HG03060 (cell line): ENCODE results near the gene H2BK1.

Experiments used
- ATAC-seq: cut with Tn5 transposase; IDR thresholded peaks from one replicate; pipeline ENCODE4 v1.9.1; 2021; ENCODE audit warnings: low read depth, moderate number of reproducible peaks; ENCODE audit not compliant: unreplicated experiment

Gene H2BK1

GRCh38 chr7:151246102-151246850 lies 36.0 kb upstream of the H2BK1 start:
- ATAC-seq, result no peak

DNA sequence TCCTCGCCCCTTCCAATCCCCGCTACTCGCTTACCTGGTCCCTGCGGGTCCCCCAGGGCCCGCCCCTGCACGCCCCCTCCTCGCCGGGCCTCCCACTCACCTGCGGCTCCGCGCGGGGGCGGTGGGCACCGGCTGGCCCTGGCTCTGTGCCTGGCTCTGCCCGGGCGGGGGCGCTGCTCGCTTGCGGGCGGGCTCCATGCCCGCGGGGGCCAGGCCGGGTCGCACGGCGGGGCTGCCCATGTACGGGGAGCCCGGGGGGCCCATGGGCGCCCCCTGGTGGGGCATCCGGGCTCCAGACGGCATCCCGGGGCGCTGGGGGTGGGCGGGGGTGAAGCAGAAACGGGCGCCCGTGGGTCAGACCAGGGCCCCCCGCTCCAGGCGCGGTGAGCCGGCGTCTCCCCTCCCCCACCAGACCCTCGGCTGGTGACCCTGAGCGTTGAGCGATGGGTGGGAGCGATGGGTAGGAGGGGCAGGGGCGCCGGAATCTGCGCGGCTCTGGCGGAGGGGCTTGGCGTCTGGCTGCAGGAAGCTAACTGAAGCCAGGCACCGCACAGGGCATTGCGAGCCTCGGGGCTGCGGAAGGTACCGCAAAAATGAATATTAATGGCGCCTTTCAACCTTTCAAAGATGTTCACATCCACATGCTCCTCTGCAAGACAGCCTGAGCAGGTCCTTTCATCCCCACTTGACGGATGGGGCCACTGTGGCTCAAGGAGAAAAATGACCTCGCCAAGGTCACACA lies 35.2 kb upstream of the H2BK1 start:
- ATAC-seq, result no peak

GRCh38 chr7:151244841-151245346 lies 34.6 kb upstream of the H2BK1 start:
- no peak for ATAC-seq

DNA sequence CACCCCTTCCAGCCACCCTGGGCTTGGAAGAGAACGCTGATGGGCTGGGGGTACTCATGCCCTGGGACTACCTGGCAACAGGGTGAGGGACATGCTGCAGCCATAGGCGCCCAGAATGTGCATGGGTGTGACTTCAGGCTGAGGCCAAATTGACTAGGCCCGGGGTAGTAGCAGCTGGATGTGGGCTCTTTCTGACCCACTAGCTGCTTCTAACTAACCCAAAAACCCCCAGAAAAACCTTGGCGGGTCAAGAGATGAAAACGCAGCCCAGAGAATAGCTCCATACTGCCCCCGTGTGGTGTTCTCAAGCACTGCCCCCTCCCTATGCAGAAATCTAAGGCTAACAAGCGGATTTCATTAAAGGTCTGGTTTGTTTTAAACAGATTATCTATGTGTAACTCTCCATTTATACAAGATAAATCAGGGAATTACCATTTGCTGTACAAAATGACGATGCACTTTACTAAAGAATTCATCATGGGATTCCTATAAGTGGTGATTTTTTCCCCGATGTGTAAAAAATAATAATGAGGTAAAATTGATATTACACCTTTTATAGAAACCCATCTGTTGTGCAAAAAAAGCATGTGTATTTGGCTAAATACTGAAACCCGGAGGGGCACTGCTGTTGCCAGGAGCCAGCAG lies 34.0 kb upstream of the H2BK1 start:
- ATAC-seq, result no peak

DNA sequence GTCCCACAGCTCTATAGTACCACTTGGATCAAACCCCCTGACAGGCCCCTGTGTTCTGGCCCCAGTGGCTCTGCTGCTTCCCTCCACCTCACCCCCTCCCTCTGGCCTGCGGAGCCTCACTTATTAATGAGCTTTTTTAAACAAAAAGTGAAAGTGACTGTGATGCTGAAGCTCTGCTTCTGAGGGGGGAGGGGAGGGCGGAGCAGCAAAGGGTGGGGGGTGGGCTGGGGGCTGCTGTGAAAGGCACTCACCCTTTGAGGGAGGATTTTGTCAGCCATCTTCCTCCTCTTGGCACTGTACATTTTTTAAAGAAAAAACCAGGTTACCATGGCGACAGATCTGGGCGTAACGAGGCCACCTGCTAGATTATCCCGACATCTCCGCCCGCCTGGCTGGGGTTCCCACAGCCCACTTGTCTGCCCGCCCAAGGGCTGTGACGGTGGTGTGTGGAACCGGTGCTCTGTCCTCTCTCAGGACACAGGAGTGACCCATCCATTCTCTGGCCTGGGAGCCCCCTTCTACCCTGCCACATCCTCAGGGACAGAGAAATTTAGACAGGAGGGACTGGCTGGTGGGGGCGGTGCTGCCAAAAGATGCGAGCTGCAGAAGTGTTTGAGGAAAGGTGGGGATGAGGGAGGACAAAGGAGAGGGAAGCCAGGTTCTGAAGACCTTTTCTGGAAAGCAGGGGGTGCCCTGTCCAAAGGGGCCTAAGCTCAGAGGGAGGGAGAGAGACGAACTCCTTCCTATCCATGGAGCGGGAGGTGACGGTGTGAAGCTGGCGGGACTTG lies 33.3 kb upstream of the H2BK1 start:
- no peak for ATAC-seq

DNA sequence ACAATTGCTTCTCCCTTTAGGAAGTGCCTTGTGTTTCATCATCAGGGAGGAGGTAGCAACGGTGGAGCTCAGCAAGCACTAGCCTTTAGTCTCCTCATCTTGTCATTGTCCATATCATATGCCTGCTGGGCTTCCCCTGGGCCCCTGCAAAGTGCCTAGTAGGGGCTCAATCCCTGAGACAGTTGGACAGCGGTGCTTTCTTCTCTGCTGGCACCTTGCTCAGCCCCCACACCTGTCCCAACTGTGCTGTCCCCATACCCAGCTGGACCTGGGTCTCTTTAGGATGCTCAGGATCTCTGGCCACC lies 32.7 kb upstream of the H2BK1 start:
- ATAC-seq, result no peak

DNA sequence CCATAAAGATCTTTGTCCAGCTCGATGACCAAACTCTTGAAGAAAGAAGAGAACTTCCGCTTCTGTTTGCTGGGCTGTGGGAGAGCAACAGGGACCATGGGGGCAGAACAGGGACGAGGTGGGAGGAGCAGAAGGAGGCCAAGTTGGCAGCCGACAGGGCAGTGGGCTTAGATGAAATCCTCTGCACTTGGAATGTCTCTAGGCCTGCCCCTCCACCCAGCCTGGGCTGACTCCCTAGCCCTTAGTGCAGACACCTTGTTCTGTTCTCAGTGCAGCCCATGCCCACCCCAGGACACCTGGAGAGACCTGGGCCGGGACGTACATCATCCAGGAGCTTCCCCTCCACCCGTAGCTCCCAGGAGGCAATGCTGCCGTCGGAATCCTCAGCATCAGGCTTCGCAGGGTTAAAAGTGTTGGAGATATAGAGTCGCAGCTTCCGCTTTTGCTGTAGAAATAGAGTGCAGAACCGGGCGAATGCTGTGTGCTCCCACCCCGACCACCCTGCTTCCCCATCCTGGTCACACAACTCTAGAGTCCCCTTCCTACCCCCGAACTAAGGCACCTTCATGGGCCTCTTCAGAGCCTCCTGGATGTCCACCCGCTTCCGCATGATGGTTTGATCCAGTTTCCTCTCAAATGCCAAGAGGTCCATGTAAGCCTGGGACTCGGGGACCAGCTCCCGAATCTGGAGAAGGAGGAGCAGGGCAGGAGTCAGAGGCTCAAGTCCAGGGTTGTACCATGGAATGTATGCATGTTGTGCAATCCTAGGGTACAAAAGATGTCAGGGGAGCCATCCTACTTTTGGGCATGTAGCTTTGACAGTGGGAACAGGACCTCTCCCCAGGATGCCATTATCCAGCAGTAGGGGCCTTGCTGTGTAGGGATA lies 32.1 kb upstream of the H2BK1 start:
- no peak for ATAC-seq

DNA sequence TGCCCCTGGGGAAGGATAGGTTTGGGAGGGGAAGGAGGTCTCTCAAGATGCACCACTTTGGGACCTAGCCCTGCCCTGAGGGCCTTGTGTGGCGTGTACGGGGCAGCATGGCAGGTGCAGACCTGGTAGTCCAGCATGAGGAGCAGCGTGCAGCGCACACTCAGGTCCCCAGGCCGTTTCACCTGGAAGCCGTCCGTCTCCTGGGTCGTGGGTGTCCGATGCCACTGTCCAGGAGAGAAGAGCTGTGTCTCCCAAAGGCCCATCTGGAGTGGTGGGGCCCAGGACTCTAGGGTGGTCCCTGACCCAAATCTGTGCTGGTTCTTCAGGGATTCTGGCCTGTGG lies 31.4 kb upstream of the H2BK1 start:
- no peak for ATAC-seq

- ATAC-seq, result no peak
Observed at GRCh38 chr7:151240942-151241754, 30.9 kb upstream of the H2BK1 start.

GRCh38 chr7:151240536-151240935 lies 30.2 kb upstream of the H2BK1 start:
- ATAC-seq, result no peak

GRCh38 chr7:151239837-151240459 lies 29.7 kb upstream of the H2BK1 start:
- no peak for ATAC-seq

DNA sequence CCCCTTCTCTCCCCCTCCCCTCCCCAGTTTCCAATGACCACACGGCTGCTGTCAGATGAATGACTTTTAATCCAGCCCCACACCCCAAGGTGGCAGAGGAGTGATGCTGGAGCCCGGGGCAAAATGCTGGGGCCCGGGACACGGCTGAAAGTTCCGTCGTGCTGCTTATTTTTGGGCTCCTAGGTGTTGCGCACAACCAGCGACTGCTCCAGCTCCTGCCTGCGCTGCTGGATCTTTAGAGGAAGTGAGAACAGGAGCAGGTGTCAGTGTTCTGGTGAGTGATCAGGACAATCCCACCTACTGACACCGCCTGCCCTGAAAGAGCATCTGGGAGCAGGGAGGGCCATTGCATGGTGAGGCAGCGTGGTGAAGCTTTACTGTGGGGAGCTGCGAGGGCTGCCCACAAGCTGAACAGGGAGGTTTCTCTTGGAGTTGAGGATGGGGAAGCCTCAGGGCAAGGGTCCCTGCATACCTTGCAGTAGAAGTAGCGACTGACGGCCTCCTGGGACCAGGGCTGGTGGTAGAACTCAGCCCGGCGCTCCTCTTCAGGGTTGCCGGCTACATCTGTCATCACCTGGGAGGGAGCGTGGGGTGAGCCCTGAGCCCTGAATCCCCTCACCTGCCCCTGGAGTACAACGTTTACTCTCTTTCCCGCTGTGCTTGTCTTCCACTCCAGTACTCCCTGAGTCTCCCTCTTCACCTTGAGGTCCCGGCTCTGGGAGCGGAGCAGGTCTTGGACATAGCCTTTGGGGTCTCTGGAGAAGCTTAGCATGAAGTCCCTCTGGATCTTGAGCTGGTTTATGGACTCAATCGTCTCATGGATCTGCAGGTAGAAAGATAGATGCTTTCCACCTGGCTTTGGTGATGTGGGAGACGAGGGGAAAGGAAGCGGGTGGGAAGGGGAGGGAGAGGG lies 28.9 kb upstream of the H2BK1 start:
- no peak for ATAC-seq

DNA sequence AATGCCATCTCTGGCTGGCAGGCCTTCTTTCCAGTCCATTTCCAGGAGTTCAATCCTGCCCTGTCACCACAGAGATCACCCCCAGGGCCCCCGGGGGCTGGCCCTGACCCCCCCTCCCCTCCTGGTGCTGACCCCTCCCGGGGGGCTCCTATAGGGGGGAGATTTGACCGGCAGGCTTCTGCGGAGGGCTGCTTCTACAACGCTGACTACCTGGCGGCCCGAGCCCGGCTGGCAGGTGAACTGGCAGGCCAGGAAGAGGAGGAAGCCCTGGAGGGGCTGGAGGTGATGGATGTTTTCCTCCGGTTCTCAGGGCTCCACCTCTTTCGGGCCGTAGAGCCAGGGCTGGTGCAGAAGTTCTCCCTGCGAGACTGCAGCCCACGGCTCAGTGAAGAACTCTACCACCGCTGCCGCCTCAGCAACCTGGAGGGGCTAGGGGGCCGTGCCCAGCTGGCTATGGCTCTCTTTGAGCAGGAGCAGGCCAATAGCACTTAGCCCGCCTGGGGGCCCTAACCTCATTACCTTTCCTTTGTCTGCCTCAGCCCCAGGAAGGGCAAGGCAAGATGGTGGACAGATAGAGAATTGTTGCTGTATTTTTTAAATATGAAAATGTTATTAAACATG lies 28.0 kb upstream of the H2BK1 start:
- no peak for ATAC-seq

DNA sequence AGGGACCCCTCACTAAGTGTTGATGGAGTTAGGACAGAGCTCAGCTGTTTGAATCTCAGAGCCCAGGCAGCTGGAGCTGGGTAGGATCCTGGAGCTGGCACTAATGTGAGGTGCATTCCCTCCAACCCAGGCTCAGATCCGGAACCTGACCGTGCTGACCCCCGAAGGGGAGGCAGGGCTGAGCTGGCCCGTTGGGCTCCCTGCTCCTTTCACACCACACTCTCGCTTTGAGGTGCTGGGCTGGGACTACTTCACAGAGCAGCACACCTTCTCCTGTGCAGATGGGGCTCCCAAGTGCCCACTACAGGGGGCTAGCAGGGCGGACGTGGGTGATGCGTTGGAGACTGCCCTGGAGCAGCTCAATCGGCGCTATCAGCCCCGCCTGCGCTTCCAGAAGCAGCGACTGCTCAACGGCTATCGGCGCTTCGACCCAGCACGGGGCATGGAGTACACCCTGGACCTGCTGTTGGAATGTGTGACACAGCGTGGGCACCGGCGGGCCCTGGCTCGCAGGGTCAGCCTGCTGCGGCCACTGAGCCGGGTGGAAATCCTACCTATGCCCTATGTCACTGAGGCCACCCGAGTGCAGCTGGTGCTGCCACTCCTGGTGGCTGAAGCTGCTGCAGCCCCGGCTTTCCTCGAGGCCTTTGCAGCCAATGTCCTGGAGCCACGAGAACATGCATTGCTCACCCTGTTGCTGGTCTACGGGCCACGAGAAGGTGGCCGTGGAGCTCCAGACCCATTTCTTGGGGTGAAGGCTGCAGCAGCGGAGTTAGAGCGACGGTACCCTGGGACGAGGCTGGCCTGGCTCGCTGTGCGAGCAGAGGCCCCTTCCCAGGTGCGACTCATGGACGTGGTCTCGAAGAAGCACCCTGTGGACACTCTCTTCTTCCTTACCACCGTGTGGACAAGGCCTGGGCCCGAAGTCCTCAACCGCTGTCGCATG lies 27.2 kb upstream of the H2BK1 start:
- ATAC-seq, result no peak

DNA sequence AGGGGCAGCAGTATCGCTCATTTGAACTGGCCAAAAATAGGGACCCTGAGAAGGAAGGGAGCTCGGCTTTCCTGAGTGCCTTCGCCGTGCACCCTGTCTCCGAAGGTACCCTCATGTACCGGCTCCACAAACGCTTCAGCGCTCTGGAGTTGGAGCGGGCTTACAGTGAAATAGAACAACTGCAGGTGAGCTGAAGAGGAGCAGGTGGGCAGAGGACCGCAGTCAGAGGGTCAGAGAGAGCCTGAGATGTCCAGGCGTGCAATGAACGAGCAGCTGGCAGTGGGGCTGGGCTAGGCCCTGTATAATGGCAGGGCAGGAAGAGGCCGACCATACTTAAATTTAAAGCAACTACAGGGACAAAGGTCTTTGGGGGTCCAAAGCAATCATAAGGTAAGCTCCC lies 26.1 kb upstream of the H2BK1 start:
- no peak for ATAC-seq

DNA sequence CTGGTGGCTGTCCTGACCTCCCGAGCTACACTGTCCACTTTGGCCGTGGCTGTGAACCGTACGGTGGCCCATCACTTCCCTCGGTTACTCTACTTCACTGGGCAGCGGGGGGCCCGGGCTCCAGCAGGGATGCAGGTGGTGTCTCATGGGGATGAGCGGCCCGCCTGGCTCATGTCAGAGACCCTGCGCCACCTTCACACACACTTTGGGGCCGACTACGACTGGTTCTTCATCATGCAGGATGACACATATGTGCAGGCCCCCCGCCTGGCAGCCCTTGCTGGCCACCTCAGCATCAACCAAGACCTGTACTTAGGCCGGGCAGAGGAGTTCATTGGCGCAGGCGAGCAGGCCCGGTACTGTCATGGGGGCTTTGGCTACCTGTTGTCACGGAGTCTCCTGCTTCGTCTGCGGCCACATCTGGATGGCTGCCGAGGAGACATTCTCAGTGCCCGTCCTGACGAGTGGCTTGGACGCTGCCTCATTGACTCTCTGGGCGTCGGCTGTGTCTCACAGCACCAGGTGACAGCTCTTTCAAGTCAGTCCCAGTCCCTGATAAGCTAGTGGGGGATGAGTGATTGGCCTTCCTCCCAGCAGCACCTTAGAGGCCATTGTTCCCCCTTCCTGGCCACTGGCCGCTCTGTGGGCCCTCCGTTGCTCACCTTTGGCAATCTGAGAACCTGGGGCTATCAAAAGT lies 25.0 kb upstream of the H2BK1 start:
- no peak for ATAC-seq
